SKM-1 (cell line): ENCODE measurements around the gene POLN.

Experiments
- DNase-seq: peaks from one replicate; lab custom pipeline; 2025; ENCODE audit not compliant: unreplicated experiment; lab: John Stamatoyannopoulos, UW

The POLN gene

GRCh38 chr4:2264481-2265041 is 22.6 kb upstream of the POLN start:
- no peak for DNase-seq

- no peak for DNase-seq
These were observed 22.0 kb upstream of the POLN start for GRCh38 chr4:2263926-2264321.

GRCh38 chr4:2262944-2263250 is 21.0 kb upstream of the POLN start:
- no peak for DNase-seq

GRCh38 chr4:2262145-2262943 is 20.4 kb upstream of the POLN start:
- peak; percentile 99 for DNase-seq

- DNase-seq = no peak
These were observed 19.9 kb upstream of the POLN start, which contains the start of gene MXD4 for GRCh38 chr4:2261853-2262144. Gene MXD4 (minus strand): TSS chr4:2262109. CDS start chr4:2261980, 129 bp downstream.

GRCh38 chr4:2261110-2261852 is 19.4 kb upstream of the POLN start:
- no peak for DNase-seq

GRCh38 chr4:2260344-2261109 is 18.6 kb upstream of the POLN start:
- no peak for DNase-seq

- DNase-seq = no peak
These were observed 17.8 kb upstream of the POLN start for GRCh38 chr4:2259541-2260343.

GRCh38 chr4:2259036-2259540 is 17.2 kb upstream of the POLN start:
- DNase-seq = no peak

- DNase-seq = no peak
These were observed 16.4 kb upstream of the POLN start for GRCh38 chr4:2258091-2259035.

GRCh38 chr4:2257361-2258081 is 15.6 kb upstream of the POLN start:
- DNase-seq = no peak

- no peak for DNase-seq
These were observed 14.9 kb upstream of the POLN start for GRCh38 chr4:2256781-2257191.

GRCh38 chr4:2256156-2256731 is 14.3 kb upstream of the POLN start:
- DNase-seq = no peak

GRCh38 chr4:2255501-2256155 is 13.7 kb upstream of the POLN start:
- no peak for DNase-seq

- no peak for DNase-seq
These were observed 13.0 kb upstream of the POLN start for GRCh38 chr4:2254665-2255500.

GRCh38 chr4:2253160-2254084 is 11.5 kb upstream of the POLN start:
- no peak for DNase-seq
